ENCODE data around the gene BAHCC1. TPM values are rescaled to one million over a fixed set of nuclear protein-coding genes. Genes with fewer than 3 reads are reported as not detected.

The BAHCC1 gene
- total and polyA plus RNA-seq, 9 of the 15 experiments (the other 6 are each of a cell fraction or from before 2014, with no cell fraction given): 0.14 to 26.9 (median 5.0) TPM

- Histone ChIP-seq H3K9me1 (ENCODE audit: control insufficient read depth, insufficient read depth, low read length) (no peaks in the 10 kb centered on the region), H3K4me2 (ENCODE audit: insufficient read depth, low read length) (peak overlapping the region; percentile 83), H3K4me1 (replicated peaks in 1 of 2; ENCODE audit: control insufficient read depth in 2 of 2, insufficient read depth in 2 of 2, low read length in 2 of 2) (peaks cover 22 to 83% of the 10 kb centered on the region in 2 experiments; a peak in 4 of 5 replicates), H3K36me3 (ENCODE audit: control insufficient read depth, insufficient read depth, low read length) (peaks cover 9% of the 10 kb centered on the region; the same call in 2 of the 3 replicates), H4K20me1 (replicated peaks; ENCODE audit: control insufficient read depth, insufficient read depth, low read length) (no peaks in the 10 kb centered on the region; the same call in 1 of the 2 replicates), H2AFZ (ENCODE audit: low read depth, low read length) (peak overlapping the region; percentile 90), H3K9ac (ENCODE audit: insufficient read depth in 1 of 2, low read depth in 2 of 2, low read length in 2 of 2) (peak overlapping the region; percentile 77 to 97), H3K27ac (ENCODE audit: extremely low read depth, low read depth, low read length) (peak overlapping the region; percentile 83), H3K9me3 (replicated peaks; ENCODE audit: control insufficient read depth, insufficient read depth, low read depth, low read length) (no peaks in the 10 kb centered on the region), H3K4me3 (peak overlapping the region; percentile 54), H3K79me2 (ENCODE audit: control insufficient read depth, insufficient read depth, low read length) (peaks cover 12% of the 10 kb centered on the region), H3K27me3 (ENCODE audit: control insufficient read depth in 2 of 2, insufficient read depth in 2 of 2, low read length in 2 of 2) (no peaks in the 10 kb centered on the region)
- in situ Hi-C loops (cut with MboI): no loop called here
- ATAC-seq: peak; percentile 56
- DNase-seq (ENCODE audit: extremely low read depth in 1 of 4, low spot score in 3 of 4): peak in 2 of 4 experiments; percentile 70 to 71
- ChIA-PET POLR2A (no interaction called here), CTCF (ENCODE audit: low intra/inter-chr PET ratio) (interaction anchor here (0.7 kb wide), 1 partner anchor 46 kb away, joined by 3 read pairs; no protein-coding TSS in a partner anchor)
- intact Hi-C loops (cut with micrococcal nuclease): no loop called here
- FAIRE-seq: peak; percentile 44
- 8% methylated on average over 83 of the region's 96 CpGs for WGBS (ENCODE audit: insufficient coverage, low coverage, missing lambda C conversion rate)
- BruUV-seq (replicated peaks): no TSS peak
- TF ChIP-seq CEBPZ (IDR thresholded peaks at IDR 0.05; ENCODE audit: borderline replicate concordance, low read depth, low read length): no peak
- TF ChIP-seq MIER1 (IDR thresholded peaks at IDR 0.05; ENCODE audit: low read depth): no peak
- no peak for TF ChIP-seq ELF2 (CRISPR knock-in tag; IDR thresholded peaks at IDR 0.05)
- no peak for TF ChIP-seq C11orf30 (IDR thresholded peaks at IDR 0.05; ENCODE audit: low read depth)
- TF ChIP-seq CTCF (IDR thresholded peaks at IDR 0.05 in 2 of 3, conservative IDR thresholded peaks at IDR 0.05 in 1 of 3; ENCODE audit: insufficient read depth in 2 of 3, low read depth in 1 of 3, low read length in 3 of 3): no peak
- no peak for TF ChIP-seq NFIX (CRISPR knock-in tag; IDR thresholded peaks at IDR 0.05; ENCODE audit: low read depth)
- TF ChIP-seq ZNF778 (CRISPR knock-in tag; IDR thresholded peaks at IDR 0.05): no peak
- no peak for TF ChIP-seq DIDO1 (tag; IDR thresholded peaks at IDR 0.05; ENCODE audit: low read depth)
- no peak for TF ChIP-seq ETS1 (conservative IDR thresholded peaks at IDR 0.05; ENCODE audit: control insufficient read depth, low read depth, low read length)
- no peak for TF ChIP-seq NKRF (IDR thresholded peaks at IDR 0.05; ENCODE audit: borderline replicate concordance)
- no peak for TF ChIP-seq SMAD2 (IDR thresholded peaks at IDR 0.05; ENCODE audit: low read depth, low read length)
Measured at GRCh38 chr17:81387100-81388090, 7.9 kb upstream of the BAHCC1 start.
